ENCODE measurements around the gene ATP1B3.

DNA sequence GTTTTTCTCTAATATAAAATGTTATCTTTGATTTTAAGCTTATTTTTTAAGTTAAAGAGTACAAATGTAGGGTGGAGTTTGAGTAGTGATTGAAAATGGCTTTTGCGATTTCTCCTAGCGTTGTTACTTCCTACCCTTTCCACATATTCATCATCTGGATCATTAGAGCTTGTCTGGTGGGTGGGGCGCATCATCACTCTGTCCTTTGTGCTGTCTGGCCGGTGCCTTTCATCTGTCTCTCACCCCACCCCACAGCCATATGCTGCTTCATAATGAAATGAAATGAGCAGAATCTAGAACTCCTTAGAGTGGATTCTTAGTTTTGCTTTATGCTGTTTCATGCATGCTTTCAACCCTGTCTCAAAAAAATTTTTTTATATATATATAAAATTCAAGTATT is 44.3 kb downstream of the ATP1B3 start:
- TF ChIP-seq, protein P1, sequence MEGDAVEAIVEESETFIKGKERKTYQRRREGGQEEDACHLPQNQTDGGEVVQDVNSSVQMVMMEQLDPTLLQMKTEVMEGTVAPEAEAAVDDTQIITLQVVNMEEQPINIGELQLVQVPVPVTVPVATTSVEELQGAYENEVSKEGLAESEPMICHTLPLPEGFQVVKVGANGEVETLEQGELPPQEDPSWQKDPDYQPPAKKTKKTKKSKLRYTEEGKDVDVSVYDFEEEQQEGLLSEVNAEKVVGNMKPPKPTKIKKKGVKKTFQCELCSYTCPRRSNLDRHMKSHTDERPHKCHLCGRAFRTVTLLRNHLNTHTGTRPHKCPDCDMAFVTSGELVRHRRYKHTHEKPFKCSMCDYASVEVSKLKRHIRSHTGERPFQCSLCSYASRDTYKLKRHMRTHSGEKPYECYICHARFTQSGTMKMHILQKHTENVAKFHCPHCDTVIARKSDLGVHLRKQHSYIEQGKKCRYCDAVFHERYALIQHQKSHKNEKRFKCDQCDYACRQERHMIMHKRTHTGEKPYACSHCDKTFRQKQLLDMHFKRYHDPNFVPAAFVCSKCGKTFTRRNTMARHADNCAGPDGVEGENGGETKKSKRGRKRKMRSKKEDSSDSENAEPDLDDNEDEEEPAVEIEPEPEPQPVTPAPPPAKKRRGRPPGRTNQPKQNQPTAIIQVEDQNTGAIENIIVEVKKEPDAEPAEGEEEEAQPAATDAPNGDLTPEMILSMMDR (IDR thresholded peaks at IDR 0.05; ENCODE audit: low read depth, low read length) = no peak
- no peak for TF ChIP-seq POLR2A (IDR thresholded peaks at IDR 0.05; ENCODE audit: extremely low read depth, insufficient read length)
- TF ChIP-seq, protein P2, sequence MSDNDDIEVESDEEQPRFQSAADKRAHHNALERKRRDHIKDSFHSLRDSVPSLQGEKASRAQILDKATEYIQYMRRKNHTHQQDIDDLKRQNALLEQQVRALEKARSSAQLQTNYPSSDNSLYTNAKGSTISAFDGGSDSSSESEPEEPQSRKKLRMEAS (IDR thresholded peaks at IDR 0.05; ENCODE audit: low read depth, low read length) = no peak
